ENCODE measurements around the gene ZNF689.

DNA sequence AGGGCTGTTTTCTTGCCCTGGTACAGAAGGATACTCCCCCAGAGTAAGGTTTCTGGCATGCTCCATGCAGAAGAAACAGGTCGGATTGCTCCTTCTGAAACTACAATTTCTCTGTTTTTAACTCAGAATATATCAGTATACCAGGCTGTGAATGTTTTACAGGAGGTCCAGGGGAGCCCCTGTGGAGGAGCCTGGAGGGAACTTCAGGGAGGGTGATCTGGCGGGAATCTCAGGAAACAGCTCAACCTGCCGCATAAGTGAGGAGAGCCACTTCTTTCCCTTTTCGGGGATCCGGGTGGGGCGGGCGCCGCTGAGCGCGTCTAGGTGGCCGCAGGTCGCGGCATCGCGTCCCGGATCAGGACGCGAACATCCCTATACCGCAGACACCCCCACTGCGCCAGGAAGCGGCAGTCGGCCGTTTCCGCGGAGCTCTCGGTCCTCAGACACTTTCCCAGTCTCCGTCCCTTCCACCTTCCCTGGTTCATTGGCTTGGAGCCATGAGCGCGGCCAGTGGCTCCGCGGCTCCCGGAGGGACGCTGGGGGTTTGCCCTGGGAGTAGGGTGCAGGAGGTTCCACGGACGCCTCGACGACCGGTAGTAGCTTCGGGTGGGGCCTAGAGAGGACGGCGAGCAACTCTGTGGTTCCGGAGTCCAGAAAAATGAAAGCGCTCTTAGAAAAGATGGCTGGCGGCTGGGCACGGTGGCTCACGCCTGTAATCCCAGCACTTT is 48.9 kb downstream of the ZNF689 start:
- TF ChIP-seq POLR2AphosphoS5 (IDR thresholded peaks at IDR 0.05) (peak; percentile 10 to 11), EP300 (IDR thresholded peaks at IDR 0.05) (no peak), POLR2A (IDR thresholded peaks at IDR 0.05) (peak in 1 of 4 donors; percentile 35)
- TF ChIP-seq, protein P1, sequence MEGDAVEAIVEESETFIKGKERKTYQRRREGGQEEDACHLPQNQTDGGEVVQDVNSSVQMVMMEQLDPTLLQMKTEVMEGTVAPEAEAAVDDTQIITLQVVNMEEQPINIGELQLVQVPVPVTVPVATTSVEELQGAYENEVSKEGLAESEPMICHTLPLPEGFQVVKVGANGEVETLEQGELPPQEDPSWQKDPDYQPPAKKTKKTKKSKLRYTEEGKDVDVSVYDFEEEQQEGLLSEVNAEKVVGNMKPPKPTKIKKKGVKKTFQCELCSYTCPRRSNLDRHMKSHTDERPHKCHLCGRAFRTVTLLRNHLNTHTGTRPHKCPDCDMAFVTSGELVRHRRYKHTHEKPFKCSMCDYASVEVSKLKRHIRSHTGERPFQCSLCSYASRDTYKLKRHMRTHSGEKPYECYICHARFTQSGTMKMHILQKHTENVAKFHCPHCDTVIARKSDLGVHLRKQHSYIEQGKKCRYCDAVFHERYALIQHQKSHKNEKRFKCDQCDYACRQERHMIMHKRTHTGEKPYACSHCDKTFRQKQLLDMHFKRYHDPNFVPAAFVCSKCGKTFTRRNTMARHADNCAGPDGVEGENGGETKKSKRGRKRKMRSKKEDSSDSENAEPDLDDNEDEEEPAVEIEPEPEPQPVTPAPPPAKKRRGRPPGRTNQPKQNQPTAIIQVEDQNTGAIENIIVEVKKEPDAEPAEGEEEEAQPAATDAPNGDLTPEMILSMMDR (IDR thresholded peaks at IDR 0.05), result no peak
